Upper lobe of left lung (tissue), 6 donors: ENCODE data around the gene SFXN4. TPM values are rescaled to one million over a fixed set of nuclear protein-coding genes. Genes with fewer than 3 reads are reported as not detected.

Source experiments
- ATAC-seq, 2 donors: fragments of 200-7000 bp; cut with Tn5 transposase; one replicate each; pipeline ENCODE4 v1.9.1; 2022; ENCODE audit warnings: mild to moderate bottlenecking in 2 of 2, moderate library complexity in 2 of 2; ENCODE audit not compliant: low FRiP score in 2 of 2
- DNase-seq, 2 donors: peaks; one replicate each; pipeline ENCODE4 v3.0.0-alpha.2; 2019 to 2020
- H3K27ac ChIP-seq, 4 donors: fragments of 200-600 bp; sonication (generic); one replicate each; pipeline ENCODE4 v1.5.1; 2016 to 2019
- H3K27me3 ChIP-seq, 4 donors: fragments of 200-600 bp; sonication (generic); one replicate each; pipeline ENCODE4 v1.5.1; 2017 to 2019
- H3K36me3 ChIP-seq, 4 donors: fragments of 200-600 bp; sonication (generic); one replicate each; pipeline ENCODE4 v1.5.1; 2016 to 2019
- H3K4me1 ChIP-seq, 4 donors: fragments of 200-600 bp; sonication (generic); one replicate each; pipeline ENCODE4 v1.5.1; 2018 to 2019
- H3K4me3 ChIP-seq, 4 donors: fragments of 200-600 bp; sonication (generic); one replicate each; pipeline ENCODE4 v1.5.1; 2017 to 2019; ENCODE audit warnings: mild to moderate bottlenecking in 2 of 4, moderate library complexity in 1 of 4
- H3K9me3 ChIP-seq, 4 donors: fragments of 200-600 bp; sonication (generic); one replicate each; pipeline ENCODE4 v1.5.1; 2018 to 2019
- EP300 ChIP-seq, 4 donors: sonication (generic); formaldehyde crosslinking; IDR thresholded peaks; one replicate each; pipeline ENCODE4 v1.5.1; 2017; ENCODE audit warnings: antibody characterized with exemption in 4 of 4, control low read depth in 2 of 4
- POLR2A ChIP-seq, 4 donors: fragments of 450-650 bp; IDR thresholded peaks; one replicate each; pipeline ENCODE4 v1.5.1; 2016 to 2017; ENCODE audit warnings: antibody characterized with exemption in 4 of 4, mild to moderate bottlenecking in 2 of 4
- POLR2AphosphoS5 ChIP-seq, 2 donors: sonication (generic); formaldehyde crosslinking; IDR thresholded peaks; one replicate each; pipeline ENCODE4 v1.5.1; 2017; ENCODE audit warnings: antibody characterized with exemption in 2 of 2
- WGBS, 2 donors: methylation state at CpG; one replicate each; pipeline ENCODE4 v1.1.5; 2017 to 2018; 5-methylcytosine and 5-hydroxymethylcytosine counted together
- total RNA-seq, 6 donors: library from RNA; depleted of rRNA in 4 of 6; stranded (reverse); fragments of >200 nt in 4 of 6; gene quantifications; one replicate each; pipeline versions ENCODE4 v1.1.0 to v1.2.1, GENCODE V29; 2016 to 2021
- TF ChIP-seq, protein P1 (sequence below), 6 experiments: fragments of 450-650 bp in 4 of 6; fragments of 200-600 bp in 2 of 6; sonication (generic) in 2 of 6; IDR thresholded peaks; one replicate each; pipeline ENCODE4 v1.5.1; 2016 to 2019; ENCODE audit warnings: antibody characterized with exemption in 6 of 6
- donor health status: DM: no; HTN: no; CAD: no; lungs with moderate emphysema.
- donor health status: DM: no; HTN: yes; CAD: no; lungs with severe emphysema.

The SFXN4 gene
- total RNA-seq, 6 donors from 2014 or later = 4.4 to 47.1 (median 19.0) TPM

DNA sequence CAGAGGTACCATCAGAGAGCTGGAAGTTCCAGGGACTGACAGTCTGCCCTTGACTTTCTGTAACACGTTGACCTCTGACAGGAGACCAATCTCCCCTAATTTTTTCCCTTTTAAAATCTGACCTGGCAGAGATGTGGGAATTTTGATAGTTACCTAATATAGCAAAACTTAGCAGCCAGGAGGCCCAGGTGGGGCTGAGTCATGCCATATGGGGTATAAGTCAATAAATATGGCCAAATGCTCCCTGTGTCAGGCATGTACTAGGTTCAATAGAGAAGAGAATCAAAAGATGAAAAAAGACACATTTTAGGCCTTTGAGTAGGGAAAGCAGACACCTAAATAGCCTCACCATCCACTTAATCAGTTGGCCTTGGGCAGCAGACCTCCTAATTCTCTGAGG is 35.7 kb upstream of the SFXN4 start:
- no peaks in the 10 kb centered on the region for H3K36me3 ChIP-seq
- no peak for ATAC-seq
- no peaks in the 10 kb centered on the region for H3K27me3 ChIP-seq
- peaks cover 6 to 18% (median 12%) of the 10 kb centered on the region in 4 donors for H3K4me1 ChIP-seq
- DNase-seq = no peak
- 91 to 100% methylated on average over 1 of the region's 1 CpG for WGBS, 2 donors
- H3K27ac ChIP-seq = no peak overlapping the region
- no peaks in the 10 kb centered on the region for H3K9me3 ChIP-seq
- TF ChIP-seq, protein P1, sequence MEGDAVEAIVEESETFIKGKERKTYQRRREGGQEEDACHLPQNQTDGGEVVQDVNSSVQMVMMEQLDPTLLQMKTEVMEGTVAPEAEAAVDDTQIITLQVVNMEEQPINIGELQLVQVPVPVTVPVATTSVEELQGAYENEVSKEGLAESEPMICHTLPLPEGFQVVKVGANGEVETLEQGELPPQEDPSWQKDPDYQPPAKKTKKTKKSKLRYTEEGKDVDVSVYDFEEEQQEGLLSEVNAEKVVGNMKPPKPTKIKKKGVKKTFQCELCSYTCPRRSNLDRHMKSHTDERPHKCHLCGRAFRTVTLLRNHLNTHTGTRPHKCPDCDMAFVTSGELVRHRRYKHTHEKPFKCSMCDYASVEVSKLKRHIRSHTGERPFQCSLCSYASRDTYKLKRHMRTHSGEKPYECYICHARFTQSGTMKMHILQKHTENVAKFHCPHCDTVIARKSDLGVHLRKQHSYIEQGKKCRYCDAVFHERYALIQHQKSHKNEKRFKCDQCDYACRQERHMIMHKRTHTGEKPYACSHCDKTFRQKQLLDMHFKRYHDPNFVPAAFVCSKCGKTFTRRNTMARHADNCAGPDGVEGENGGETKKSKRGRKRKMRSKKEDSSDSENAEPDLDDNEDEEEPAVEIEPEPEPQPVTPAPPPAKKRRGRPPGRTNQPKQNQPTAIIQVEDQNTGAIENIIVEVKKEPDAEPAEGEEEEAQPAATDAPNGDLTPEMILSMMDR (IDR thresholded peaks at IDR 0.05) = no peak
- no peak for TF ChIP-seq POLR2A (IDR thresholded peaks at IDR 0.05)
- TF ChIP-seq EP300 (IDR thresholded peaks at IDR 0.05) = no peak
- no peak for TF ChIP-seq POLR2AphosphoS5 (IDR thresholded peaks at IDR 0.05)
- H3K4me3 ChIP-seq = no peak overlapping the region

DNA sequence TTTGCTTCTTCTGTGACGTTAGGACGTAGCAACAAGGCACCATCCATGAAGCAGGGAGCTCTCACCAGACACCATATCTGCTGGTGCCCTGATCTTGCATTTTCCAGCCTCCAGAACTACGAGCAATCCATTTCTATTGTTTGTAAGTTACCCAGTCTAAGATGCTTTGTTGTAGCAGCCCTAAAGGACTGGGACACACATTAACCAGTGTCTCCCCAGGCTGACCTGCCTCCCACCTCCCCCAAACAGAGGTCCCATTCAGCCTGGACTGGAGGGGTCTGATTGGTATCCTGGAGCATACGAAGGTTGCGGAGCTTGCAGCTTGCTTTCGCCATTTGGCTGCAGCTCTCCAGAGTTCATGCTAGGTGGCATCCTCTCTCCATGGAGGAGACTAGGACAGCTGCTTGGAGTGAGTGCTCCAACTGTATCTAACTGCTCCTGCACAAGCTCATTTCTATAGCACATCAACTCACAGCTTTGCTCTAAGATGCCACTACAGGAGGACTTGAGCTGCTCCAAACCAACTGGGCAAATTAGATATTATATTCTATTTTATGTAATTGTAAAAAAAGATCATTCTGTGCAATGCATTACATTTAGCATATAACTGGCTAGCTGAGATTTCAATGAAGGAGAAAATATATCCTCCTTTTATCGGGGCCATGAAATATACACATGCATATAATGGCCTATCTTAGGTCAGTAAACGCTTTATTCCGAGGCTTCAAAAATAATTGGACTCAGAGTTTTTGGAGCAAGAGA is 33.9 kb upstream of the SFXN4 start:
- no peaks in the 10 kb centered on the region for H3K27me3 ChIP-seq
- WGBS, 2 donors = 54 to 64% methylated on average over 6 to 9 of the region's 9 CpGs
- peaks cover 0 to 9% (median 5%) of the 10 kb centered on the region in 4 donors for H3K4me1 ChIP-seq
- no peak overlapping the region for H3K27ac ChIP-seq
- H3K9me3 ChIP-seq = no peaks in the 10 kb centered on the region
- ATAC-seq (peak; percentile 74 to 94), DNase-seq (peak in 1 of 2 donors; percentile 43)
- H3K36me3 ChIP-seq = no peaks in the 10 kb centered on the region
- no peak overlapping the region for H3K4me3 ChIP-seq
- TF ChIP-seq, protein P1 (IDR thresholded peaks at IDR 0.05) = peak; percentile 62 to 78 (median 69)
- no peak for TF ChIP-seq POLR2A (IDR thresholded peaks at IDR 0.05)

DNA sequence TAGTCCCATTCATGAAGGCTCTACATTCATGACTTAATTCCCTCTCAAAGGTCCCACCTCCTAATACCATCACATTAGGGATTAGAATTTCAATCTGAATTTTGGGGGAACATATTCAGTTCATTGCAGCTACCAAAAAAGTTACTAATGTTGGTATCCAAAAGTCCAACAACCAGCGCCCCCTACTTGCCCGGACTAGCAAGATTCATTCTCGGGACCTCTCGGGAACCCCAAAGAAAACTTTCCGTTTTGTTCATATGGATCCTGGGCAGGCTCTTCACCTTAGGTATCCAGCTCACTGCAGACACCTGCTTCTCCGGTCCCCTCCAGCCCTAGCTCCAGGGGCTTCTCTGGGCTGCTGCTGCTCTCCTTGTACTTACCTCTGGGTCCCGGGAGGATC is 32.9 kb upstream of the SFXN4 start:
- no peaks in the 10 kb centered on the region for H3K9me3 ChIP-seq
- H3K36me3 ChIP-seq = no peaks in the 10 kb centered on the region
- peaks cover 0 to 9% (median 5%) of the 10 kb centered on the region in 4 donors for H3K4me1 ChIP-seq
- TF ChIP-seq POLR2AphosphoS5 (IDR thresholded peaks at IDR 0.05) (no peak), EP300 (IDR thresholded peaks at IDR 0.05) (no peak)
- TF ChIP-seq, protein P1 (IDR thresholded peaks at IDR 0.05) = peak in 1 of 6 experiments; percentile 9
- DNase-seq = peak in 1 of 2 donors; percentile 31
- WGBS, 2 donors = 45 to 68% methylated on average over 7 of the region's 7 CpGs
- ATAC-seq = peak in 1 of 2 donors; percentile 26
- H3K27ac ChIP-seq = no peak overlapping the region
- H3K27me3 ChIP-seq = no peaks in the 10 kb centered on the region
- no peak overlapping the region for H3K4me3 ChIP-seq

DNA sequence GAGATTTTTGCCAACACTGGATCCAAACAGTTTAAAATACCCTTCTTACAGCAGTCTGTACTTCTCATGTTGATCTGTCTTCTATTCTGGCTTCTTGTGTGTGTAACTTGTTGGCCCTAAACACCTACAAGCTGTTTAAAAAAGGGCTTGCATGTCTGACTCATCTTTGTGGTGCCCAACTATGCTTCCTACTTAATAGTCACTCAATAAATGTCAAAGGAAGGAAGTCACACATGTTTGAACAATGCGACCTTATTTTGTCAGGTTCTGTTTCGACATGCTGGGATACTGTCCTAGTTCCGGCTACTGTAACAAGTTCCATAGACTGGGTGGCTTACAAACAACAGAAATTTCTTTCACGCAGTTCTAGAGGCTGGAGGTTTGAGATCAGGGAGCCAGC is 32.4 kb upstream of the SFXN4 start:
- ATAC-seq (no peak), DNase-seq (no peak)
- 34 to 48% methylated on average over 4 of the region's 4 CpGs for WGBS, 2 donors
- no peak for TF ChIP-seq POLR2A (IDR thresholded peaks at IDR 0.05)
- TF ChIP-seq, protein P1 (IDR thresholded peaks at IDR 0.05) = no peak
- peak in 1 of 4 donors; percentile 7 for TF ChIP-seq EP300 (IDR thresholded peaks at IDR 0.05)
- peak in 1 of 2 donors; percentile 49 for TF ChIP-seq POLR2AphosphoS5 (IDR thresholded peaks at IDR 0.05)
- Histone ChIP-seq H3K27ac (no peak overlapping the region), H3K36me3 (no peaks in the 10 kb centered on the region), H3K4me3 (no peak overlapping the region), H3K27me3 (no peaks in the 10 kb centered on the region), H3K9me3 (no peaks in the 10 kb centered on the region), H3K4me1 (peaks cover 0 to 9% (median 5%) of the 10 kb centered on the region in 4 donors)

DNA sequence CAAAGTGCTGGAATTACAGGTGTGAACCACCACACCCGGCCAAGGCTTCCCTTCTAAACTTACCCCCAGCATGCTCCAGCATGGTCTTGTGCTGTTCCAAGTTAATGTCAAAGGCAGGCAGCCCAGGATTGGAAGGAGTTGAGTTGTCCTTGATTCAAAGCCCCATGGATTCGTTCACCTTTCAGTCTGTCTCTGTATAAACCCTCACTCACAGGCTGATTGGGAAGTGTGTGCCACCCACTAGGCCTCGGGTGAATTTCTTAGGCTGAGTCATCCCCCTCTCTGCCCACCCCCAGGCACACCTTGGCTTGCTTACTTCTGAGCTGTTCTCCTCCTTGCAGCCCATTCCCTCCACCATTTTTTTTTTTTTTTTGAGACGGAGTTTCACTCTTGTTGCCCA is 26.4 kb upstream of the SFXN4 start:
- no peak for ATAC-seq
- Histone ChIP-seq H3K9me3 (no peaks in the 10 kb centered on the region), H3K4me1 (no peaks in the 10 kb centered on the region), H3K27me3 (no peaks in the 10 kb centered on the region), H3K27ac (no peak overlapping the region), H3K4me3 (no peak overlapping the region), H3K36me3 (no peaks in the 10 kb centered on the region)
- TF ChIP-seq, protein P1 (IDR thresholded peaks at IDR 0.05) = no peak
- TF ChIP-seq POLR2AphosphoS5 (IDR thresholded peaks at IDR 0.05) (no peak), POLR2A (IDR thresholded peaks at IDR 0.05) (no peak), EP300 (IDR thresholded peaks at IDR 0.05) (no peak)
- WGBS, 2 donors = 82 to 84% methylated on average over 4 of the region's 4 CpGs
- DNase-seq = no peak
